ENCODE results near the gene SCO2. TPM values are rescaled to one million over a fixed set of nuclear protein-coding genes. Genes with fewer than 3 reads are reported as not detected.

SCO2 gene, protein sequence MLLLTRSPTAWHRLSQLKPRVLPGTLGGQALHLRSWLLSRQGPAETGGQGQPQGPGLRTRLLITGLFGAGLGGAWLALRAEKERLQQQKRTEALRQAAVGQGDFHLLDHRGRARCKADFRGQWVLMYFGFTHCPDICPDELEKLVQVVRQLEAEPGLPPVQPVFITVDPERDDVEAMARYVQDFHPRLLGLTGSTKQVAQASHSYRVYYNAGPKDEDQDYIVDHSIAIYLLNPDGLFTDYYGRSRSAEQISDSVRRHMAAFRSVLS
- total RNA-seq (ENCODE audit: low replicate concordance), result 2.0 and 6.1 TPM in 2 replicates
- long read RNA-seq, partial matches to known transcripts, result 0 of 2 reads
- long read RNA-seq, other reads (novel, unspliced or antisense), result 2 of 2 reads

DNA sequence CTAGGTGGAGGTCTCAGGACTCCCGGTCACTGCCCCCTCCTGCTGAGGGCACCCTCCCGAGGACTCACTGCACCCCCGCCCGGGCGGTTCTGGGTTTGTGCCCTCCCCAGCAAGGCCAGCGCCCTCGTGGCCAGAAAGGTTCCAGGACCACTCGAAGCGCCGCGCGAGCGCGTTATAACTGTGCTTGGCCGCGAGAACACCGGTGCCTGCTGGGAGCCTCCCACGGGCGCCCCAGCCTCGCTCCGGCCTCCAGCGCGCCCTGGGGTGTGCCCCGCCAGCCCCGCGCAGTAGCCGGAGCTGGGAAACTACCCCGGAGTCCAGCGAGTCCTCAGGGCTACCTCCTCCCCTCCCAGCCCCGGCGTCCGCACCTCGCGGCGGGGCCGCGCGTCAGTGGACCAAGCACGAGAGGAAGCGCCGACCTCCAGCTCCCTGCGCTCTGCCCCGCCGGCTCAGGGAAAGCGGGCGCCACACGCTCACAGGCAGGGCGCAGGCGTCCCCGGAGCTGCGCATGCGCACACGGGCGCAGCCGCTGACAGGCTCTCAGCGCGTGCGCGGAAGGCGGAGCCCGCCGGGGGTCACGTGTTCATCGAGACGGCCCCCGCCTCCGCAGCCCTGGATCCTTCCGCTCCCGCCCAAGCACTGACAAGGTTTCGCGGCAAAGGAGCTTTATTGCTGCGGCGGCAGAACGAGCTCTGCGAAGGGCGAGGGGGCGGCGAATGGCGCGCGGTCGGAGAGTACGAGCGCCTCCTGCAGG lies at the start of gene SCO2:
Gene SCO2, minus strand, starts transcription at position 495 of the 754 bp plus-strand sequence. CDS start 1,187 bp downstream, outside the sequence.
- Mint-ChIP-seq H3K27ac (peak within 1 kb of the TSS; percentile 99), H3K27me3 (peaks cover 20% of the 10 kb centered on the region), H3K4me1 (ENCODE audit: unreplicated experiment) (peaks cover 6% of the 10 kb centered on the region), H3K36me3 (peaks cover 4% of the 10 kb centered on the region), H3K4me3 (peak within 1 kb of the TSS; percentile 97), H3K9me3 (no peaks in the 10 kb centered on the region)
- DNase-seq (ENCODE audit: extremely low spot score, unreplicated experiment), result peak; percentile 99
- TF ChIP-seq, protein P1, sequence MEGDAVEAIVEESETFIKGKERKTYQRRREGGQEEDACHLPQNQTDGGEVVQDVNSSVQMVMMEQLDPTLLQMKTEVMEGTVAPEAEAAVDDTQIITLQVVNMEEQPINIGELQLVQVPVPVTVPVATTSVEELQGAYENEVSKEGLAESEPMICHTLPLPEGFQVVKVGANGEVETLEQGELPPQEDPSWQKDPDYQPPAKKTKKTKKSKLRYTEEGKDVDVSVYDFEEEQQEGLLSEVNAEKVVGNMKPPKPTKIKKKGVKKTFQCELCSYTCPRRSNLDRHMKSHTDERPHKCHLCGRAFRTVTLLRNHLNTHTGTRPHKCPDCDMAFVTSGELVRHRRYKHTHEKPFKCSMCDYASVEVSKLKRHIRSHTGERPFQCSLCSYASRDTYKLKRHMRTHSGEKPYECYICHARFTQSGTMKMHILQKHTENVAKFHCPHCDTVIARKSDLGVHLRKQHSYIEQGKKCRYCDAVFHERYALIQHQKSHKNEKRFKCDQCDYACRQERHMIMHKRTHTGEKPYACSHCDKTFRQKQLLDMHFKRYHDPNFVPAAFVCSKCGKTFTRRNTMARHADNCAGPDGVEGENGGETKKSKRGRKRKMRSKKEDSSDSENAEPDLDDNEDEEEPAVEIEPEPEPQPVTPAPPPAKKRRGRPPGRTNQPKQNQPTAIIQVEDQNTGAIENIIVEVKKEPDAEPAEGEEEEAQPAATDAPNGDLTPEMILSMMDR (conservative IDR thresholded peaks at IDR 0.05), result peak; percentile 70

DNA sequence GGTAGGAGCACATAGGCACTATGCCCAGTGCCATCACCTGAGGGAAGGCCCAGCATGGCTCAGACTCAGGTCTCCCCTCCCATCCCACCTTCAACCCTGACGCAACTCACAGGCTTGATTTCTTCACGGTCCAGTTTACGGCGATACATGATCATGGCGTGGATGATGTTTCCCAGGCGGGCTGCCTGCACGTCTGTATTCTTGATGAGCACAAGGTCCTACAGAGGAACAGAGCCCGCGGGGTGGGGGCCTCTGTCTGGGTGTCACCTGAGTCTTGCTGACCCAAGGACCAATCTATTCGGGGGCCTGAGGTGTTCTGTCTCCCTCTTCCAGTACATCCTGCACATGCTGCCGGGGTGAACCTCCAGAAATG lies 49.0 kb upstream of the SCO2 start:
- TF ChIP-seq, protein P1 (conservative IDR thresholded peaks at IDR 0.05), result no peak
- H3K27me3 Mint-ChIP-seq, result no peaks in the 10 kb centered on the region

DNA sequence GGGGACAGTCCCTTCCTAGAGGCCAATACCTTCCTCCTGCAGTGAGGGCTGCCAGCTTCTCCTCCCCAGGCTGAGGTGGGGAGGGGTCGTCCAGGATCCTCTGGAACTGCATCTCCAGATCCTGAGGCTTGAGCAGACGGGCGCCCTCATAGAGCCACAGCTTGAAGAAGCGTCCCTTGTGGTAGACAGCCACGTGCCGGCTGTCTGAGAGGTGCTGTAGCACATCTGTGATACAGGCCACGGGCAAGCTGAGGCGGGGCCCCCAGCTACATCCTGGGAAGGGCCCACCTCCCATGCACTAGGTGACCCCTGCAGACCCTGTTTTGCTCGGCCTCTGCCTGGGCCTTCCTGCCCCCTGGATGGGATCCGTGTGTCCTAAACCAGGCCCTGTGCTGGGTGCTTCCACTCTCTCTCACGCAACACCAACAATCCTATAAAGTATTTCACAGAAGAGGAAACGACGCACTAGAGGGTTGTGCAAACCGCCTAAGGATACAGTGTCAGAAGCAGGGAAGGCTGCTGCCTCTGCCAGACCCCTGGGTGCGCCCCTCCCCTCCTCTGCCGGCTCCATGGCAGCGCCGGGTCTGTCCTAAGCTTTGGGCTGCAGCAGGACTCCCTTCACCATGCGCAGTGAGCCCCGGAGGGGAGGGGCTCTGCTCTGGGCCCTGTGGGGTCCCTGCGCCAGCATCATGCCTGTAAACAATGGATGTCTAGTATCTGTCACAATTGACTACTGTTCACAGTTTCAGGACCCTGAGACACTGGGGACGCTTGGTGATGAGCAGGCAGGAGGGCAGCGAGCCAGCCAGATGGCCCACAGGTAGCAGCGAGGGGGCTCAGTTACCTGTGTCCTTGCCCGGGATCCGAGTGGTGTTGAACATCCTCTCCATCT lies 48.3 kb upstream of the SCO2 start:
- Mint-ChIP-seq H3K9me3 (no peaks in the 10 kb centered on the region), H3K36me3 (peaks cover 3% of the 10 kb centered on the region), H3K4me1 (ENCODE audit: unreplicated experiment) (no peaks in the 10 kb centered on the region), H3K27me3 (no peaks in the 10 kb centered on the region), H3K27ac (no peak overlapping the region), H3K4me3 (no peak overlapping the region)
- DNase-seq (ENCODE audit: extremely low spot score, unreplicated experiment), result no peak
- TF ChIP-seq, protein P1 (conservative IDR thresholded peaks at IDR 0.05), result no peak

More for the DNA sequence above, 49.0 kb upstream of the SCO2 start:
- Mint-ChIP-seq H3K4me3 (no peak overlapping the region), H3K27ac (no peak overlapping the region), H3K4me1 (ENCODE audit: unreplicated experiment) (no peaks in the 10 kb centered on the region), H3K36me3 (peaks cover 2% of the 10 kb centered on the region), H3K9me3 (no peaks in the 10 kb centered on the region)
- DNase-seq (ENCODE audit: extremely low spot score, unreplicated experiment), result no peak

DNA sequence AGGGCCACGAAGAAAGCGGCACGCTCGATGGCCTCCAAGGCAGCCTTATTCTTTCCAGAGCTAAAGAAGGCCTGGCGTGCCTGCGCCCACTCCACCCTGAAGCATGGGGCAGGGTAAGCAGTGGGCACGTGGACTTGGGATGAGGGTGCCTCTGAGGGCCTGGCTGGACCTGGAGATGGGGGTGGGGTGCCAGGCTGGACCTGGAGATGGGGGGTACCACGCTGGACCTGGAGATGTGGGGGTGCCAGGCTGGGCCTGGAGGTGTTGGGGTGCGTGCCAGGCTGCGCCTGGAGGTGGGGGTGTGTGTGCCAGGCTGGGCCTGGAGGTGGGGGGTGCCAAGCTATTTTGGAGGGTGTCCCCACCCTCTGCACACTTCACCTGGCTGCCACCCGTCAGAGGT lies 47.6 kb upstream of the SCO2 start:
- peaks cover 3% of the 10 kb centered on the region for H3K36me3 Mint-ChIP-seq
- H3K4me3 Mint-ChIP-seq, result no peak overlapping the region
- no peaks in the 10 kb centered on the region for H3K9me3 Mint-ChIP-seq
- TF ChIP-seq, protein P1 (conservative IDR thresholded peaks at IDR 0.05), result no peak
- H3K27ac Mint-ChIP-seq, result no peak overlapping the region
- DNase-seq (ENCODE audit: extremely low spot score, unreplicated experiment), result no peak
- no peaks in the 10 kb centered on the region for H3K4me1 Mint-ChIP-seq (ENCODE audit: unreplicated experiment)
- H3K27me3 Mint-ChIP-seq, result no peaks in the 10 kb centered on the region

Data from type B pancreatic cell (in vitro differentiated cells).